Smooth muscle cell (in vitro differentiated cells): ENCODE results near the gene TUBB2B. TPM values are rescaled to one million over a fixed set of nuclear protein-coding genes. Genes with fewer than 3 reads are reported as not detected.
A peak's percentile ranks its signal among the peaks of the same experiment; 100 is the strongest.
"Not testable (repeated sequence)": the region's sequence is repeated elsewhere in the genome, so short reads cannot be mapped to it uniquely, and the experiment has no call there.

Experiments
- DNase-seq: peaks from one replicate; lab custom pipeline; 2025; ENCODE audit not compliant: unreplicated experiment; lab: John Stamatoyannopoulos, UW
- H2AFZ ChIP-seq: fragments of 200-600 bp; sonication (generic); 2 replicates; pipeline ENCODE4 v1.6.0; 2016; ENCODE audit warnings: antibody characterized with exemption, low read depth, mild to moderate bottlenecking
- H3F3A ChIP-seq: fragments of 200-600 bp; sonication (generic); 2 replicates; pipeline ENCODE4 v1.6.0; 2017; ENCODE audit warnings: antibody characterized with exemption, low read depth
- H3K27ac ChIP-seq: fragments of 200-600 bp; sonication (generic); 2 replicates; pipeline ENCODE4 v1.5.1; 2016; ENCODE audit warnings: low read depth, mild to moderate bottlenecking
- H3K27me3 ChIP-seq: fragments of 200-600 bp; sonication (generic); 2 replicates; pipeline ENCODE4 v1.6.1; 2016; ENCODE audit warnings: low read depth, mild to moderate bottlenecking
- H3K36me3 ChIP-seq: fragments of 200-600 bp; sonication (generic); 2 replicates; pipeline ENCODE4 v1.5.1; 2016; ENCODE audit warnings: low read depth
- H3K4me1 ChIP-seq: fragments of 200-600 bp; sonication (generic); 2 replicates; pipeline ENCODE4 v1.5.1; 2016; ENCODE audit warnings: low read depth
- H3K4me2 ChIP-seq: fragments of 200-600 bp; sonication (generic); 2 replicates; pipeline ENCODE4 v1.6.0; 2016; ENCODE audit warnings: mild to moderate bottlenecking
- H3K4me3 ChIP-seq: fragments of 200-600 bp; sonication (generic); 2 replicates; pipeline ENCODE4 v1.5.1; 2016; ENCODE audit warnings: mild to moderate bottlenecking
- H3K79me2 ChIP-seq: fragments of 200-600 bp; sonication (generic); 2 replicates; pipeline ENCODE4 v1.6.0; 2016; ENCODE audit warnings: low read depth, mild to moderate bottlenecking
- H3K9ac ChIP-seq: fragments of 200-600 bp; sonication (generic); 2 replicates; pipeline ENCODE4 v1.6.0; 2016; ENCODE audit warnings: low read depth
- H3K9me3 ChIP-seq: fragments of 200-600 bp; sonication (generic); replicated peaks from 2 replicates; pipeline ENCODE4 v1.5.1; 2016; ENCODE audit warnings: low read depth
- H4K20me1 ChIP-seq: fragments of 200-600 bp; sonication (generic); 2 replicates; pipeline ENCODE4 v1.6.0; 2016; ENCODE audit warnings: low read depth
- CTCF ChIP-seq: fragments of 200-600 bp; sonication (generic); IDR thresholded peaks from 2 replicates; pipeline ENCODE4 v1.5.1; 2017; ENCODE audit warnings: borderline replicate concordance, mild to moderate bottlenecking, antibody characterized with exemption; ENCODE audit not compliant: insufficient read depth, poor library complexity, severe bottlenecking
- WGBS: methylation state at CpG from one replicate; pipeline ENCODE4 v1.1.7; 2016; ENCODE audit warnings: low lambda C conversion rate; 5-methylcytosine and 5-hydroxymethylcytosine counted together
- polyA plus RNA-seq: library from polyadenylated mRNA; unstranded; fragments of >200 nt; fragmentation: Nextera tagmentation; extraction: Ambion mirVana; gene quantifications from 2 replicates; pipeline ENCODE4 v1.2.1, GENCODE V29; 2016
- total RNA-seq: library from RNA; depleted of rRNA; stranded (reverse); fragments of >200 nt; gene quantifications from 2 replicates; pipeline ENCODE4 v1.2.3, GENCODE V29; 2014

TUBB2B gene
- total and polyA plus RNA-seq, 2 experiments from 2014 or later, result 22.7 to 62.1 TPM

GRCh38 chr6:3250231-3250675 is 22.8 kb upstream of the TUBB2B start:
- 75% methylated on average over 9 of the region's 9 CpGs for WGBS
- no peak overlapping the region for H3K4me2 ChIP-seq
- no peak overlapping the region for H2AFZ ChIP-seq
- H4K20me1 ChIP-seq, result no peaks in the 10 kb centered on the region
- H3K4me3 ChIP-seq, result no peak overlapping the region
- H3K27ac ChIP-seq, result no peak overlapping the region
- peaks cover 40% of the 10 kb centered on the region for H3K4me1 ChIP-seq
- no peak overlapping the region for H3K9ac ChIP-seq
- H3K36me3 ChIP-seq, result no peaks in the 10 kb centered on the region
- no peaks in the 10 kb centered on the region for H3K9me3 ChIP-seq
- no peak for DNase-seq
- no peaks in the 10 kb centered on the region for H3K27me3 ChIP-seq
- H3F3A ChIP-seq, result peaks cover 10% of the 10 kb centered on the region
- H3K79me2 ChIP-seq, result no peaks in the 10 kb centered on the region
- no peak for TF ChIP-seq CTCF

GRCh38 chr6:3249821-3250220 is 22.4 kb upstream of the TUBB2B start:
- H3K4me1 ChIP-seq, result peaks cover 40% of the 10 kb centered on the region
- 91% methylated on average over 3 of the region's 3 CpGs for WGBS
- no peaks in the 10 kb centered on the region for H4K20me1 ChIP-seq
- H3K4me2 ChIP-seq, result no peak overlapping the region
- no peaks in the 10 kb centered on the region for H3K79me2 ChIP-seq
- no peak overlapping the region for H2AFZ ChIP-seq
- DNase-seq, result no peak
- H3K27ac ChIP-seq, result no peak overlapping the region
- H3F3A ChIP-seq, result peaks cover 10% of the 10 kb centered on the region
- H3K4me3 ChIP-seq, result no peak overlapping the region
- H3K36me3 ChIP-seq, result no peaks in the 10 kb centered on the region
- no peak for TF ChIP-seq CTCF
- H3K9ac ChIP-seq, result no peak overlapping the region
- H3K27me3 ChIP-seq, result no peaks in the 10 kb centered on the region
- H3K9me3 ChIP-seq, result no peaks in the 10 kb centered on the region

GRCh38 chr6:3247255-3248146 is 20.0 kb upstream of the TUBB2B start:
- 35% methylated on average over 29 of the region's 36 CpGs for WGBS
- Histone ChIP-seq H3K4me1 (peaks cover 40% of the 10 kb centered on the region), H3K9me3 (no peaks in the 10 kb centered on the region), H4K20me1 (no peaks in the 10 kb centered on the region), H3K4me3 (peak overlapping the region; percentile 34), H3K27me3 (no peaks in the 10 kb centered on the region), H2AFZ (peak overlapping the region; percentile 43), H3K9ac (peak overlapping the region; percentile 46), H3K27ac (peak overlapping the region; percentile 75), H3K79me2 (no peaks in the 10 kb centered on the region), H3K36me3 (no peaks in the 10 kb centered on the region), H3K4me2 (peak overlapping the region; percentile 77), H3F3A (peaks cover 10% of the 10 kb centered on the region)
- no peak for TF ChIP-seq CTCF
- DNase-seq, result no peak

- Histone ChIP-seq H3K27me3 (no peaks in the 10 kb centered on the region), H3K9ac (no peak overlapping the region)
Measured at GRCh38 chr6:3245216-3245615, 17.8 kb upstream of the TUBB2B start.

GRCh38 chr6:3244832-3245161 is 17.3 kb upstream of the TUBB2B start:
- not testable (repeated sequence) for H2AFZ ChIP-seq

More at GRCh38 chr6:3245216-3245615, 17.8 kb upstream of the TUBB2B start:
- no peak overlapping the region for H3K27ac ChIP-seq
- peaks cover 10% of the 10 kb centered on the region for H3F3A ChIP-seq
- no peaks in the 10 kb centered on the region for H3K9me3 ChIP-seq
- no peak for TF ChIP-seq CTCF
- no peak overlapping the region for H3K4me2 ChIP-seq
- H3K36me3 ChIP-seq, result no peaks in the 10 kb centered on the region
- H3K4me3 ChIP-seq, result no peak overlapping the region
- DNase-seq, result no peak
- H3K4me1 ChIP-seq, result peaks cover 24% of the 10 kb centered on the region
- no peak overlapping the region for H2AFZ ChIP-seq
- no peaks in the 10 kb centered on the region for H3K79me2 ChIP-seq
- 98% methylated on average over 5 of the region's 5 CpGs for WGBS
- H4K20me1 ChIP-seq, result no peaks in the 10 kb centered on the region

More at GRCh38 chr6:3244832-3245161, 17.3 kb upstream of the TUBB2B start:
- not testable (repeated sequence) for H3K79me2 ChIP-seq, DNase-seq, H3K9me3 ChIP-seq, H4K20me1 ChIP-seq, H3K27ac ChIP-seq, H3K27me3 ChIP-seq, H3K9ac ChIP-seq, H3K4me3 ChIP-seq, H3K4me2 ChIP-seq, H3K36me3 ChIP-seq
- WGBS, result 94% methylated on average over 7 of the region's 7 CpGs
- peaks cover 20% of the 10 kb centered on the region for H3K4me1 ChIP-seq
- peaks cover 10% of the 10 kb centered on the region for H3F3A ChIP-seq
